ENCODE results near the gene EVA1A.

EVA1A gene

DNA sequence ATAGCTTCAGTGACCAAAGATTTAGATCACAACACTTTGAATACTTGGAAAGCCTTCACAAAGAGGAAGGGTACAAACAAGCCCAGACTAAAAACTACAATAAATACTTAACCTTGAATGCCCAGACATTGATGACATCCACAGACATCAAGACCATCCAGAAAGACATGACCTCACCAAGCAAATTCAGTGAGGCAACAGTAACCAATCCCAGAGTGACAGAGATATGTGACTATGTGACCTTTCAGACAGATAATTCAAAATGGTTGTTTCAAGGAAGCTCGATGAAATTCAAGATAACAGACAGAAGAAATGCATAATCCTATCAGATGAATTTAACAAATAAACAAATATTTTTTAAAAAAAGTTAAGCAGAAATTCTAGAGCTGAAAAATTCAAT is 19.9 kb upstream of the EVA1A start:
- no peaks in the 10 kb centered on the region for H3K4me1 ChIP-seq (ENCODE audit: control insufficient read depth, insufficient read depth, low read length)
- H3K27me3 ChIP-seq (ENCODE audit: control insufficient read depth, insufficient read depth, low read length): no peaks in the 10 kb centered on the region

GRCh38 chr2:75580156-75580555 is 19.4 kb upstream of the EVA1A start:
- Histone ChIP-seq H3K9ac (ENCODE audit: low read length) (no peak overlapping the region), H3K4me3 (ENCODE audit: low read length) (no peak overlapping the region), H3K27me3 (ENCODE audit: control insufficient read depth, insufficient read depth, low read length) (no peaks in the 10 kb centered on the region), H3K27ac (ENCODE audit: low read depth, low read length) (no peak overlapping the region), H3K36me3 (ENCODE audit: control insufficient read depth, insufficient read depth, low read length) (no peaks in the 10 kb centered on the region), H3K4me1 (ENCODE audit: control insufficient read depth, insufficient read depth, low read length) (no peaks in the 10 kb centered on the region)

More for the DNA sequence above, 19.9 kb upstream of the EVA1A start:
- H3K36me3 ChIP-seq (ENCODE audit: control insufficient read depth, insufficient read depth, low read length): no peaks in the 10 kb centered on the region
- no peak overlapping the region for H3K4me3 ChIP-seq (ENCODE audit: low read length)
- no peak overlapping the region for H3K9ac ChIP-seq (ENCODE audit: low read length)
- H3K27ac ChIP-seq (ENCODE audit: low read depth, low read length): no peak overlapping the region

GRCh38 chr2:75579186-75579585 is 18.4 kb upstream of the EVA1A start:
- Histone ChIP-seq H3K4me1 (ENCODE audit: control insufficient read depth, insufficient read depth, low read length) (no peaks in the 10 kb centered on the region), H3K36me3 (ENCODE audit: control insufficient read depth, insufficient read depth, low read length) (no peaks in the 10 kb centered on the region), H3K9ac (ENCODE audit: low read length) (no peak overlapping the region), H3K27me3 (ENCODE audit: control insufficient read depth, insufficient read depth, low read length) (no peaks in the 10 kb centered on the region), H3K4me3 (ENCODE audit: low read length) (no peak overlapping the region), H3K27ac (ENCODE audit: low read depth, low read length) (no peak overlapping the region)

DNA sequence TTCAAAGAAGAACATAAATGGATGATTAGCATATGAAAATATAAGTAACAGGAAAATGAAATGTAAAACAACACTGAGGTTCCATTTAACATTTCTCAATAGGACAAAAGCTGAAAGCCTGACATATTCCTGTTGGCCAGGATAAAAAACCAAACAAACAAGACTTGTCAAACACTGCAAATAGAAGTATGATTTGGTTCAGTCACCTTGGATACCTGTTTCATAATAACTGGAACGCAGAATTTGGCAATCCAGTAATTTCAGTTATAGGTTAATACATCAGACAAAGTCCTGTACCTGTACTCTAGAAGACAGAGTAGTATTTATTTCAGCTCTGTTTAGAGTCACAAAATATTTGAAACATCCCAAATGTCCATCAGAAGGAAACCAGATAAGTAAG is 16.5 kb upstream of the EVA1A start:
- no peaks in the 10 kb centered on the region for H3K27me3 ChIP-seq (ENCODE audit: control insufficient read depth, insufficient read depth, low read length)
- no peak overlapping the region for H3K27ac ChIP-seq (ENCODE audit: low read depth, low read length)
- H3K4me3 ChIP-seq (ENCODE audit: low read length): no peak overlapping the region
- no peak overlapping the region for H3K9ac ChIP-seq (ENCODE audit: low read length)
- H3K4me1 ChIP-seq (ENCODE audit: control insufficient read depth, insufficient read depth, low read length): no peaks in the 10 kb centered on the region
- no peaks in the 10 kb centered on the region for H3K36me3 ChIP-seq (ENCODE audit: control insufficient read depth, insufficient read depth, low read length)

DNA sequence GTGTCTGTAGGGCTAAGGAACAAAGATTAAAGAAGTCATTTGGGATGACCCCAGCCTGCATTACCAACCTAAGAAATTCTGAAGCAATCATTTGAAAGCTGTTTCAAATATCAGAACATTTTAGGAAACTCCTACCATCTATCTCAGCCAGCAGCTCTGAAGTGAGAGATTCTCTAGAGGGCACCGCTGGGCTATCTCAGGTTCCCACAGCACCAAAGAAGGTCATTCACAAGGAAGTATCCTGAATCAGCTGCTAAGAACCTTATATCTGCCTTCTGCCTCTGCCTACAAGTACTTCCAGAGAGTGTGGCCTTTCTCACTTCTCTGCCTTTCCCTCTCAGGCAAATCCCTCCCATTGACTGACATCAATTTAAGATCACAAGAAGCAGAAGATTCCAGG is 13.4 kb upstream of the EVA1A start:
- no peaks in the 10 kb centered on the region for H3K27me3 ChIP-seq (ENCODE audit: control insufficient read depth, insufficient read depth, low read length)
- H3K4me3 ChIP-seq (ENCODE audit: low read length): no peak overlapping the region
- H3K4me1 ChIP-seq (ENCODE audit: control insufficient read depth, insufficient read depth, low read length): no peaks in the 10 kb centered on the region
- no peak overlapping the region for H3K27ac ChIP-seq (ENCODE audit: low read depth, low read length)
- no peak overlapping the region for H3K9ac ChIP-seq (ENCODE audit: low read length)
- H3K36me3 ChIP-seq (ENCODE audit: control insufficient read depth, insufficient read depth, low read length): no peaks in the 10 kb centered on the region

DNA sequence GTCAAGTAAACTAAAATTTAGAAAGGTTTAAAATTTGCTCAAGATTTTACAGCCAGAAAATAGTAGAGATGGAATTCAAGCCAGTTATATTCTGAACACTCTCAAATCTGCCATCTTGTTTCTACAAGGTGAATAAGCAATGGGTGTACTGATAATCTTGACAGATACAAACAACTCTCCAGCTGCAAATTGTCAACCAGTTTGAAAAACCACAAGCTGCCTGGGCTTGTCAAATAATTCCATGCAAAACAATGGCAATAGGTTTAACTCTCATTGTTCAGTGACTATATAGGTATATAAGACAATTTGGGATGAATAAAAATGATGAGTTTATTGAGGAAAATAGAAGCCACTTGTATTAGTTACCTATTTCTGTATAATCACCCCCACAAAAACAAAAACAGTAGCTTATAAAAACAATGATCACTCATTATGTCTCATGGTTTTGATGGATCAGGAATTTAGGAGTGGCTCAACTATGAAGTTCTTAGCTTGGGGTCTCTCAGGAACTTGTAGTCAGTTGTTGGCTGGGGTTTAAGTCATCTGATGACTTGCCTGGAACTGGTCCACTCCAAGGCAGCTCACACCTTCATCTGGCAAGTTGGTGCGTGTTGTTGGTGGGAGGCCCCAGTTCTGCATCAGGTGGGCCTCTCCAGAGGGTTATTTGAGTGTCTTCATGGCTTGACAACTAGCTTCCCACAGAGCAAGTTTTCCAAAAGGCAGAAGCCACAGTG is 12.6 kb upstream of the EVA1A start:
- H3K9ac ChIP-seq (ENCODE audit: low read length): no peak overlapping the region

DNA sequence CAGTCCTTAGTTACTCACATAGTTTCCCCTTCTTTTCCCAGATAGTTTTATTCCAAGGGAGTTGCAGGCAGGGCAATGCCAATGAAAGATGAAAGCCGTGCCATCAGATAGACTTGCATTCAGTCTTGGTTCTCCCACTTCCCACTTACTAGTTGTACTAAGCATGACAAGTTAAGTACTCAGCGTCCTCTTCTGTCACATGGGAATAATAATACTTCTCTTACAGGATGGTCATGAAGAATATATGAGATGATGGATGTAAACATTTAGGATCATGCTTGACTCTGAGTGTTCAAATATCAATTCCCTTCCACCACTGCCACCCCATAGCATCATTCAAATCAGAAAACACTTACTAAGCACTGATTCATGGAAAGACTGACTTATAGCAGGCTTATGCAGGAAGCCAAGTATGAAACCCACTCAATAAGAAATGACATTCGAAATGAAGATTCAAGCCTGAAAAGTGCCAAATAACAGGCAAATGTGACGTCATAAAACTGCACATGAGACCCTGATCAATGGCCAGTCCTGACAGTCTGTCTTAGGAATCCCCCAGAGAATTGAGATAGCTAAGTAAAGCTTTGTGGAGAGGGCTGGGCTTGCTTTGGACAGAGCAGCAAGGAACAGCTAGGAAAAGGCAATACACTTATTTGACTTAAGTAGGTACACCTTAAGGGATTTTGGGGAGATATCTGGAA is 11.1 kb upstream of the EVA1A start:
- Histone ChIP-seq H3K27me3 (ENCODE audit: control insufficient read depth, insufficient read depth, low read length) (no peaks in the 10 kb centered on the region), H3K4me1 (ENCODE audit: control insufficient read depth, insufficient read depth, low read length) (no peaks in the 10 kb centered on the region), H3K27ac (ENCODE audit: low read depth, low read length) (no peak overlapping the region), H3K4me3 (ENCODE audit: low read length) (no peak overlapping the region), H3K9ac (ENCODE audit: low read length) (no peak overlapping the region), H3K36me3 (ENCODE audit: control insufficient read depth, insufficient read depth, low read length) (no peaks in the 10 kb centered on the region)

More for the DNA sequence above, 12.6 kb upstream of the EVA1A start:
- H3K4me1 ChIP-seq (ENCODE audit: control insufficient read depth, insufficient read depth, low read length): no peaks in the 10 kb centered on the region
- H3K4me3 ChIP-seq (ENCODE audit: low read length): no peak overlapping the region
- H3K36me3 ChIP-seq (ENCODE audit: control insufficient read depth, insufficient read depth, low read length): no peaks in the 10 kb centered on the region
- no peak overlapping the region for H3K27ac ChIP-seq (ENCODE audit: low read depth, low read length)
- H3K27me3 ChIP-seq (ENCODE audit: control insufficient read depth, insufficient read depth, low read length): no peaks in the 10 kb centered on the region

GRCh38 chr2:75570948-75571729 is 10.4 kb upstream of the EVA1A start:
- Histone ChIP-seq H3K27me3 (ENCODE audit: control insufficient read depth, insufficient read depth, low read length) (no peaks in the 10 kb centered on the region), H3K36me3 (ENCODE audit: control insufficient read depth, insufficient read depth, low read length) (no peaks in the 10 kb centered on the region), H3K27ac (ENCODE audit: low read depth, low read length) (no peak overlapping the region), H3K9ac (ENCODE audit: low read length) (no peak overlapping the region), H3K4me1 (ENCODE audit: control insufficient read depth, insufficient read depth, low read length) (no peaks in the 10 kb centered on the region), H3K4me3 (ENCODE audit: low read length) (no peak overlapping the region)

DNA sequence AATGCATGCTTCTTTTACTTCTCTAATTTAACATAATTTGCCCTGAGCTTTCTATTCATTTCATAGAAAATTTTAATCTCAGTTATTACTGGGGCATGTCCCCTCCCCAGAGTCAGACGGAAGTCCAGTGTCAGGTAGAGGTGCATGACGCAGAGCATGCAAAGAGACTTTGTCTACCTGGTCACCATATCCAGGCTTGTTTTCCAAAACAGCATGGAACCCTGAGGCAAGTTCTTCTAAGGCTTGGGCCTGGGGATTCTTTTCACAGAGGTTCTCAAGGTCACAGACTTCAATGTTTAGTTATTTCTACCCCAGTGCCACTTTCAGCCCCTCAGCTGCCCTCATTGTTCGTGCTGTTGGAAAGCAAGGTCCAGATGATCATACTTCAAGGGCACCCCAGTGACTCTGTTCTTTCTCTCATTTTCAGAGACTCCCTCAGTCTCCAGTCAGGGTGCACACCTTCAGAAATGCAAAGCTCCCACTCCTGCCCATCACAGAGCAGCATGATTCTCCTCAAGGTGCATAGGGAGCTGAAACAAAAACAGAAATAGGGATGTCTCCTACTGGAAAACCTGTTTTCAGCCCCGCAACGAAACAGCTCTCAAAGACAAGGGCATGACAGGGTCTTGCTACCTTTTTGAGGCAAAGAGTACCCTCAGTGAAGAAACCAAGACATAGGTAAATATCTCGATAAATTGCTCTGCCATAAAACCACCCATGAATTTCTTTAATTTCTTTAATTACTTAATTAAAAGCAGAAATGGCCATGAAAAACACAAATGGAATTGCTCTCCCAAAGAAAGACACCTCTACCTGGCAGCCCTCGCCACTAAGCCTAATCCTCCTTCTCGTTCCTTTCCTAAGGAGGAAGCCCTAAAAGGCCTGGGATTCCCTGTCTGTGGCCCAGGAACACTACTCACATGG is 9.5 kb upstream of the EVA1A start:
- no peaks in the 10 kb centered on the region for H3K4me1 ChIP-seq (ENCODE audit: control insufficient read depth, insufficient read depth, low read length)
- H3K27ac ChIP-seq (ENCODE audit: low read depth, low read length): no peak overlapping the region
- no peaks in the 10 kb centered on the region for H3K36me3 ChIP-seq (ENCODE audit: control insufficient read depth, insufficient read depth, low read length)
- no peak overlapping the region for H3K9ac ChIP-seq (ENCODE audit: low read length)
- H3K4me3 ChIP-seq (ENCODE audit: low read length): no peak overlapping the region
- no peaks in the 10 kb centered on the region for H3K27me3 ChIP-seq (ENCODE audit: control insufficient read depth, insufficient read depth, low read length)

- H3K27me3 ChIP-seq (ENCODE audit: control insufficient read depth, insufficient read depth, low read length): no peaks in the 10 kb centered on the region
- no peaks in the 10 kb centered on the region for H3K4me1 ChIP-seq (ENCODE audit: control insufficient read depth, insufficient read depth, low read length)
- no peak overlapping the region for H3K9ac ChIP-seq (ENCODE audit: low read length)
- H3K27ac ChIP-seq (ENCODE audit: low read depth, low read length): no peak overlapping the region
- H3K4me3 ChIP-seq (ENCODE audit: low read length): no peak overlapping the region
- no peaks in the 10 kb centered on the region for H3K36me3 ChIP-seq (ENCODE audit: control insufficient read depth, insufficient read depth, low read length)
Measured at GRCh38 chr2:75569546-75569945, 8.8 kb upstream of the EVA1A start.

DNA sequence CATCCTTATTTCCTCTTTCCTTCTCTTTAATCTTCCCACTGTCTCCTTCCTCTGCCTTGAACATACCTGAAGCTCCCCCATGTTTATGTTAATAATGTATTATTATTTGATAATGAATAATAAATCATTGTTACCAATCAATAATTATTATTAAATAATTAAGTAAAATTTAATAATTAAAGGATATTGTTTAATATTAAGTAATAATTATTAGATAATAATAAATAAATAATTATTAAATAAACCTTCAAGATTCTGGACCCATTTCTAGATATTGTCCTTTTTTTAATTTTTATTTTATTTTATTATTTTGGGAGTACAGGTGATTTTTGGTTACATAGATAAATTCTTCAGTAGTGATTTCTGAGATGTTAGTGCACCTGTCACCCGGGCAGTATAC is 7.4 kb upstream of the EVA1A start:
- Histone ChIP-seq H3K27ac (ENCODE audit: low read depth, low read length) (no peak overlapping the region), H3K36me3 (ENCODE audit: control insufficient read depth, insufficient read depth, low read length) (no peaks in the 10 kb centered on the region), H3K9ac (ENCODE audit: low read length) (no peak overlapping the region), H3K4me1 (ENCODE audit: control insufficient read depth, insufficient read depth, low read length) (no peaks in the 10 kb centered on the region), H3K4me3 (ENCODE audit: low read length) (no peak overlapping the region), H3K27me3 (ENCODE audit: control insufficient read depth, insufficient read depth, low read length) (no peaks in the 10 kb centered on the region)

All from rectal smooth muscle tissue (tissue), 1 donor.